Panc1 (cell line): ENCODE measurements around the gene RNF213. TPM values are rescaled to one million over a fixed set of nuclear protein-coding genes. Genes with fewer than 3 reads are reported as not detected.
A peak's percentile ranks its signal among the peaks of the same experiment; 100 is the strongest.

Experiments used
- ATAC-seq: fragments of 200-7000 bp; cut with Tn5 transposase; 2 replicates; pipeline ENCODE4 v1.9.1; 2020; ENCODE audit warnings: mild to moderate bottlenecking, moderate library complexity
- BruUV-seq: library from RNA; stranded (reverse); fragments of 400-500 nt; replicated peaks from 2 replicates; lab custom pipeline; 2021; lab: Mats Ljungman, UMichigan
- CTCF ChIA-PET: fragments of 300-600 bp; sonication (Branson Sonifier 250); formaldehyde crosslinking; loops from one replicate; lab custom pipeline; 2022; ENCODE audit warnings: antibody characterized with exemption; lab: Charles Lee
- POLR2A ChIA-PET: fragments of 300-600 bp; sonication (Branson Sonifier 250); formaldehyde crosslinking; loops from one replicate; lab custom pipeline; 2022; ENCODE audit warnings: antibody characterized with exemption; lab: Charles Lee
- DNase-seq: peaks from one replicate; pipeline ENCODE4 v3.0.0-alpha.2; 2010; ENCODE audit warnings: low read depth, low spot score
- H3K27ac ChIP-seq: 2 replicates; pipeline ENCODE4 v1.5.1; 2011; ENCODE audit warnings: mild to moderate bottlenecking, low read length, inconsistent platforms
- H3K27me3 ChIP-seq: fragments of 200-500 bp; sonication (Bioruptor generic); 2 replicates; pipeline ENCODE4 v1.6.0; 2014; ENCODE audit warnings: low read length, inconsistent platforms; ENCODE audit not compliant: control insufficient read depth, insufficient read depth
- H3K36me3 ChIP-seq: fragments of 200-500 bp; sonication (Bioruptor generic); 2 replicates; pipeline ENCODE4 v1.5.1; 2014; ENCODE audit warnings: inconsistent platforms, mild to moderate bottlenecking, low read length, moderate library complexity; ENCODE audit not compliant: control insufficient read depth, insufficient read depth
- H3K4me1 ChIP-seq: 2 replicates; pipeline ENCODE4 v1.5.1; 2011; ENCODE audit warnings: inconsistent platforms, mild to moderate bottlenecking, low read length, moderate library complexity; ENCODE audit not compliant: control insufficient read depth, insufficient read depth
- H3K4me3 ChIP-seq, 2 experiments: 2 replicates each; pipeline ENCODE4 v1.5.1; 2011 to 2012; ENCODE audit warnings: low read depth in 2 of 2, low read length in 2 of 2, mild to moderate bottlenecking in 2 of 2, inconsistent platforms in 1 of 2, moderate library complexity in 1 of 2
- H3K9me3 ChIP-seq: fragments of 200-500 bp; sonication (Bioruptor generic); 2 replicates; pipeline ENCODE4 v1.5.1; 2014; ENCODE audit warnings: low read depth, mild to moderate bottlenecking, inconsistent platforms, low read length, moderate library complexity; ENCODE audit not compliant: control insufficient read depth, insufficient read depth
- CTCF ChIP-seq: fragments of 450-650 bp; IDR thresholded peaks from 2 replicates; pipeline ENCODE4 v1.5.1; 2017; ENCODE audit warnings: mild to moderate bottlenecking
- POLR2AphosphoS5 ChIP-seq: IDR thresholded peaks from 2 replicates; pipeline ENCODE4 v1.6.1; 2012; ENCODE audit warnings: mild to moderate bottlenecking, low read depth, low read length, moderate library complexity
- REST ChIP-seq, 2 experiments: IDR thresholded peaks; 2 replicates each; pipeline ENCODE4 v1.6.1; 2011 to 2012; ENCODE audit warnings: low read depth in 2 of 2, control low read depth in 1 of 2, low read length in 1 of 2, mild to moderate bottlenecking in 1 of 2, moderate library complexity in 1 of 2; ENCODE audit not compliant: insufficient read depth in 1 of 2
- SIN3A ChIP-seq: IDR thresholded peaks from 2 replicates; pipeline ENCODE4 v1.6.1; 2012; ENCODE audit warnings: low read depth, mild to moderate bottlenecking, low read length, moderate library complexity, borderline replicate concordance; ENCODE audit not compliant: insufficient read depth
- TCF7L2 ChIP-seq: IDR thresholded peaks from 2 replicates; pipeline ENCODE4 v1.6.1; 2011; ENCODE audit warnings: mild to moderate bottlenecking, low read depth, low read length, inconsistent platforms
- in situ Hi-C: cut with HindIII; loops from 2 replicates; pipeline ENCODE4 v1.10.0; 2016; ENCODE audit warnings: low sequenced_read_pairs, low pct_unique_long_range_greater_than_20kb
- intact Hi-C: fragments of 100-400 bp; cut with micrococcal nuclease; formaldehyde crosslinking; loops from one replicate; pipeline ENCODE4 v1.10.0; 2022; ENCODE audit not compliant: unreplicated experiment
- total RNA-seq: library from RNA; stranded (reverse); gene quantifications from one replicate; pipeline ENCODE4 v1.2.1, GENCODE V29; 2021; ENCODE audit not compliant: unreplicated experiment

Gene RNF213
- total RNA-seq, 1 experiment from 2014 or later: 230 TPM

GRCh38 chr17:80265205-80266068 is 4.8 kb downstream of the RNF213 start:
- Histone ChIP-seq H3K4me1 (peaks cover 23% of the 10 kb centered on the region), H3K9me3 (no peaks in the 10 kb centered on the region), H3K36me3 (no peaks in the 10 kb centered on the region; the same call in none of the 2 replicates), H3K27me3 (no peaks in the 10 kb centered on the region), H3K27ac (0 out of 2 replicates have a peak overlapping the region, but pooled peaks have one; percentile 5), H3K4me3 (no peak overlapping the region)
- ATAC-seq (no peak), DNase-seq (no peak)
- ChIA-PET POLR2A (no interaction called here), CTCF (no interaction called here)
- in situ Hi-C loops (no loop called here), intact Hi-C loops (no loop called here)
- TF ChIP-seq CTCF (no peak), TCF7L2 (no peak), POLR2AphosphoS5 (no peak), SIN3A (no peak), REST (IDR thresholded peaks at IDR 0.05; ENCODE audit: insufficient read depth in 1 of 2, low read depth in 2 of 2, low read length in 1 of 2) (no peak)
- TSS peak; percentile 15 for BruUV-seq

- DNase-seq (no peak), ATAC-seq (no peak)
- H3K27ac ChIP-seq: no peak overlapping the region
- H3K27me3 ChIP-seq: no peaks in the 10 kb centered on the region
- intact Hi-C loops (no loop called here), in situ Hi-C loops (no loop called here)
- POLR2A ChIA-PET: no interaction called here
- no peak for TF ChIP-seq SIN3A
- TF ChIP-seq POLR2AphosphoS5: peak; percentile 46; the same call in 1 of the 2 replicates
- H3K4me3 ChIP-seq: no peak overlapping the region
- BruUV-seq: no TSS peak
- H3K9me3 ChIP-seq: no peaks in the 10 kb centered on the region
- H3K36me3 ChIP-seq: no peaks in the 10 kb centered on the region; the same call in 1 of the 2 replicates
- CTCF ChIA-PET: no interaction called here
- peaks cover 17% of the 10 kb centered on the region for H3K4me1 ChIP-seq
Measured at GRCh38 chr17:80267391-80267790, 6.7 kb downstream of the RNF213 start.

- no peaks in the 10 kb centered on the region; the same call in 1 of the 2 replicates for H3K36me3 ChIP-seq
- TF ChIP-seq SIN3A (no peak), REST (IDR thresholded peaks at IDR 0.05; ENCODE audit: insufficient read depth in 1 of 2, low read depth in 2 of 2, low read length in 1 of 2) (no peak), TCF7L2 (no peak)
- no peak overlapping the region for H3K4me3 ChIP-seq
- DNase-seq (no peak), ATAC-seq (no peak)
- intact Hi-C loops: no loop called here
- no peaks in the 10 kb centered on the region for H3K27me3 ChIP-seq
- ChIA-PET CTCF (no interaction called here), POLR2A (interaction anchor here (0.7 kb wide), 1 partner anchor 13 kb away, joined by 19 read pairs; no protein-coding TSS in a partner anchor)
- H3K4me1 ChIP-seq: peaks cover 7% of the 10 kb centered on the region
- in situ Hi-C loops: no loop called here
- BruUV-seq: no TSS peak
- H3K9me3 ChIP-seq: no peaks in the 10 kb centered on the region
- H3K27ac ChIP-seq: no peak overlapping the region
Measured at GRCh38 chr17:80268427-80268826, 7.8 kb downstream of the RNF213 start.
